ENCODE results near the gene SEPTIN8. TPM values are rescaled to one million over a fixed set of nuclear protein-coding genes. Genes with fewer than 3 reads are reported as not detected.

The SEPTIN8 gene
- total and polyA plus RNA-seq, 2 of the 13 experiments (the other 11 are each of a cell fraction or from before 2014, with no cell fraction given) = 41.4 to 49.9 TPM

- FAIRE-seq (peak; percentile 99), DNase-seq (ENCODE audit: low spot score) (peak; percentile 99), ATAC-seq (peak; percentile 97)
- peak overlapping the region; percentile 99 for H3K9ac ChIP-seq (ENCODE audit: insufficient read depth, low read depth, low read length)
- ChIA-PET CTCF (ENCODE audit: low intra/inter-chr PET ratio, low total read pairs) (interaction anchor here (0.6 to 2.6 kb wide), 5 partner anchors 13 to 76 kb away, joined by 3 to 54 read pairs (median 4); partner anchors contain the start of gene GDF9), POLR2A (interaction anchor here (0.6 to 5.8 kb wide), 25 partner anchors 8 to 244 kb away, joined by 3 to 176 read pairs (median 8); partner anchors contain the start of genes GDF9, HSPA4, IL4 and KIF3A)
- WGBS (ENCODE audit: low lambda C conversion rate) = 9% methylated on average over 12 of the region's 12 CpGs
- H4K20me1 ChIP-seq (ENCODE audit: insufficient read depth, low read length) = no peaks in the 10 kb centered on the region
- peak overlapping the region; percentile 100 for H3K27ac ChIP-seq (ENCODE audit: extremely low read length, insufficient read depth, low read length)
- intact Hi-C loops (cut with micrococcal nuclease; ENCODE audit: unreplicated experiment) = loop anchor here (1.0 to 2.0 kb wide), 5 partner anchors 13 to 70 kb away; partner anchors contain the start of genes GDF9, KIF3A, SEPTIN8 and UQCRQ
- H3K79me2 ChIP-seq (ENCODE audit: insufficient read depth, low read length) = peaks cover 12% of the 10 kb centered on the region
- in situ Hi-C loops (cut with HindIII; ENCODE audit: extremely low pct_ligation_motif_present, low pct_unique_long_range_greater_than_20kb) = no loop called here
- no peak overlapping the region for H2AFZ ChIP-seq (ENCODE audit: low read length)
- no peaks in the 10 kb centered on the region for H3K9me3 ChIP-seq (ENCODE audit: low read length)
- H3K4me2 ChIP-seq (ENCODE audit: low read depth, low read length) = peak overlapping the region; percentile 99
- H3K4me3 ChIP-seq (replicated peaks in 1 of 3; ENCODE audit: insufficient read depth in 1 of 3, low read depth in 2 of 3, low read length in 3 of 3) = peak overlapping the region; percentile 64 to 85 (median 82)
- BruUV-seq (replicated peaks) = no TSS peak
- H3K4me1 ChIP-seq (ENCODE audit: insufficient read depth, low read length) = peaks cover 58% of the 10 kb centered on the region
- no peaks in the 10 kb centered on the region; a peak in 1 of 5 replicates for H3K27me3 ChIP-seq (ENCODE audit: control insufficient read depth in 1 of 2, insufficient read depth in 2 of 2, low read length in 2 of 2)
- H3K36me3 ChIP-seq (replicated peaks in 1 of 2; ENCODE audit: control insufficient read depth in 1 of 2, insufficient read depth in 2 of 2, low read length in 2 of 2) = no peaks in the 10 kb centered on the region
- TF ChIP-seq LCORL (IDR thresholded peaks at IDR 0.05) (no peak), LCORL (CRISPR knock-in tag; IDR thresholded peaks at IDR 0.05) (peak; percentile 93), STAG1 (CRISPR knock-in tag; IDR thresholded peaks at IDR 0.05) (peak; percentile 76), SAP130 (CRISPR knock-in tag; IDR thresholded peaks at IDR 0.05; ENCODE audit: low read depth) (peak; percentile 87), XRCC5 (optimal IDR thresholded peaks at IDR 0.05; ENCODE audit: low read length) (peak; percentile 96), SIX1 (CRISPR knock-in tag; IDR thresholded peaks at IDR 0.05; ENCODE audit: borderline replicate concordance) (peak; percentile 36; the same call in 1 of the 2 replicates), ZNF652 (CRISPR knock-in tag; IDR thresholded peaks at IDR 0.05; ENCODE audit: borderline replicate concordance, low read depth) (peak; percentile 48; the same call in 1 of the 2 replicates), ZNF224 (CRISPR knock-in tag; IDR thresholded peaks at IDR 0.05) (0 out of 2 replicates have a peak, but pooled peaks have one; percentile 64), ZBTB44 (CRISPR knock-in tag; IDR thresholded peaks at IDR 0.05) (no peak), CCDC6 (CRISPR knock-in tag; IDR thresholded peaks at IDR 0.05) (peak; percentile 42; the same call in 1 of the 2 replicates), ATF7-NPFF (CRISPR knock-in tag; IDR thresholded peaks at IDR 0.05; ENCODE audit: low read depth) (peak; percentile 53; the same call in 1 of the 2 replicates), ARID3A (IDR thresholded peaks at IDR 0.05; ENCODE audit: low read depth, low read length) (peak; percentile 94; the same call in 1 of the 2 replicates), ZNF7 (CRISPR knock-in tag; IDR thresholded peaks at IDR 0.05) (no peak), DBP (CRISPR knock-in tag; IDR thresholded peaks at IDR 0.05; ENCODE audit: not compliant biosample characterization) (no peak), ZNF660 (CRISPR knock-in tag; IDR thresholded peaks at IDR 0.05; ENCODE audit: borderline replicate concordance, low read depth) (no peak)
Observed at GRCh38 chr5:132807163-132807838, 30.3 kb upstream of the SEPTIN8 start.

Measured in HepG2 (cell line).